ENCODE results near the gene PRKAA2.
A peak's percentile ranks its signal among the peaks of the same experiment; 100 is the strongest.

The PRKAA2 gene

GRCh38 chr1:56713112-56713511 lies 68.0 kb downstream of the PRKAA2 start:
- DNase-seq (ENCODE audit: low spot score): no peak

- DNase-seq (ENCODE audit: low spot score): no peak
Measured at GRCh38 chr1:56715156-56715555, 70.0 kb downstream of the PRKAA2 start.

GRCh38 chr1:56719171-56719570 lies 74.1 kb downstream of the PRKAA2 start:
- no peak for DNase-seq (ENCODE audit: low spot score)

- no peak for DNase-seq (ENCODE audit: low spot score)
Measured at GRCh38 chr1:56726706-56727105, 81.6 kb downstream of the PRKAA2 start.

GRCh38 chr1:56728964-56729363 lies 83.8 kb downstream of the PRKAA2 start:
- DNase-seq (ENCODE audit: low spot score): no peak

- DNase-seq (ENCODE audit: low spot score): no peak
Measured at GRCh38 chr1:56745231-56745630, 100.1 kb downstream of the PRKAA2 start.

- no peak for DNase-seq (ENCODE audit: low spot score)
Measured at GRCh38 chr1:56754708-56755479, 109.8 kb downstream of the PRKAA2 start.

GRCh38 chr1:56755911-56756310 lies 110.8 kb downstream of the PRKAA2 start:
- no peak for DNase-seq (ENCODE audit: low spot score)

- DNase-seq (ENCODE audit: low spot score): peak; percentile 29
Measured at GRCh38 chr1:56758135-56758534, 113.0 kb downstream of the PRKAA2 start.

GRCh38 chr1:56758794-56759193 lies 113.7 kb downstream of the PRKAA2 start:
- DNase-seq (ENCODE audit: low spot score): no peak

All from D341Med (cell line).